HG03460 (cell line): ENCODE measurements around the gene CHAF1B.

ENCODE experiments used
- ATAC-seq: cut with Tn5 transposase; IDR thresholded peaks from one replicate; pipeline ENCODE4 v1.9.1; 2021; ENCODE audit not compliant: unreplicated experiment

Gene CHAF1B

GRCh38 chr21:36461277-36461917 is 76.2 kb downstream of the CHAF1B start:
- no peak for ATAC-seq

GRCh38 chr21:36461918-36462486 is 76.8 kb downstream of the CHAF1B start:
- ATAC-seq = no peak

GRCh38 chr21:36463204-36463603 is 78.0 kb downstream of the CHAF1B start:
- ATAC-seq = no peak

GRCh38 chr21:36463991-36464390 is 78.8 kb downstream of the CHAF1B start:
- no peak for ATAC-seq

- ATAC-seq = no peak
These were observed 79.4 kb downstream of the CHAF1B start for GRCh38 chr21:36464590-36464989.

GRCh38 chr21:36465478-36465877 is 80.3 kb downstream of the CHAF1B start:
- ATAC-seq = no peak

- no peak for ATAC-seq
These were observed 80.9 kb downstream of the CHAF1B start for GRCh38 chr21:36466061-36466511.
